RWPE2 (cell line): ENCODE data around the gene VBP1.
A peak's percentile ranks its signal among the peaks of the same experiment; 100 is the strongest.
"Not testable (repeated sequence)": the region's sequence is repeated elsewhere in the genome, so short reads cannot be mapped to it uniquely, and the experiment has no call there.

Source experiments
- ATAC-seq: fragments of 200-7000 bp; cut with Tn5 transposase; 3 replicates; pipeline ENCODE4 v1.9.1; 2021; ENCODE audit warnings: low read depth
- DNase-seq: peaks from one replicate; pipeline ENCODE4 v3.0.0-alpha.2; 2020; ENCODE audit warnings: low spot score
- H3K27ac ChIP-seq: fragments of 450-650 bp; 2 replicates; pipeline ENCODE4 v1.5.1; 2017; ENCODE audit warnings: mild to moderate bottlenecking; ENCODE audit not compliant: poor library complexity, severe bottlenecking
- H3K27me3 ChIP-seq: fragments of 250-450 bp; sonication (Bioruptor Pico); 2 replicates; pipeline ENCODE4 v1.5.1; 2021; ENCODE audit warnings: mild to moderate bottlenecking, moderate library complexity; ENCODE audit not compliant: insufficient read depth, poor library complexity, severe bottlenecking
- H3K36me3 ChIP-seq: fragments of 250-450 bp; sonication (Bioruptor Pico); 2 replicates; pipeline ENCODE4 v1.5.1; 2020; ENCODE audit warnings: low read depth, mild to moderate bottlenecking, moderate library complexity
- H3K4me1 ChIP-seq: fragments of 250-450 bp; sonication (Bioruptor Pico); 2 replicates; pipeline ENCODE4 v1.5.1; 2021; ENCODE audit warnings: mild to moderate bottlenecking, moderate library complexity; ENCODE audit not compliant: insufficient read depth, poor library complexity, severe bottlenecking
- H3K4me3 ChIP-seq: fragments of 250-450 bp; sonication (Bioruptor Pico); 2 replicates; pipeline ENCODE4 v1.5.1; 2021; ENCODE audit warnings: mild to moderate bottlenecking, moderate library complexity; ENCODE audit not compliant: severe bottlenecking
- H3K9me3 ChIP-seq: fragments of 250-450 bp; sonication (Bioruptor Pico); 2 replicates; pipeline ENCODE4 v1.5.1; 2021; ENCODE audit warnings: mild to moderate bottlenecking, moderate library complexity; ENCODE audit not compliant: severe bottlenecking
- CTCF ChIP-seq: fragments of 450-650 bp; IDR thresholded peaks from one replicate; pipeline ENCODE4 v1.5.1; 2017; ENCODE audit warnings: mild to moderate bottlenecking, moderate library complexity; ENCODE audit not compliant: poor library complexity, severe bottlenecking

The VBP1 gene

GRCh38 chrX:155221351-155221750 is 5.1 kb downstream of the VBP1 start:
- DNase-seq: no peak
- Histone ChIP-seq H3K27ac (no peak overlapping the region), H3K9me3 (no peaks in the 10 kb centered on the region), H3K27me3 (no peaks in the 10 kb centered on the region), H3K4me1 (no peaks in the 10 kb centered on the region), H3K36me3 (peaks cover 23% of the 10 kb centered on the region), H3K4me3 (no peak overlapping the region)
- no peak for TF ChIP-seq CTCF
- no peak for ATAC-seq

- not testable (repeated sequence) for H3K4me1 ChIP-seq, H3K27ac ChIP-seq, ATAC-seq, H3K27me3 ChIP-seq, H3K4me3 ChIP-seq, H3K9me3 ChIP-seq, DNase-seq
- peaks cover 39% of the 10 kb centered on the region for H3K36me3 ChIP-seq
These were observed 7.5 kb downstream of the VBP1 start for GRCh38 chrX:155223746-155224145.

DNA sequence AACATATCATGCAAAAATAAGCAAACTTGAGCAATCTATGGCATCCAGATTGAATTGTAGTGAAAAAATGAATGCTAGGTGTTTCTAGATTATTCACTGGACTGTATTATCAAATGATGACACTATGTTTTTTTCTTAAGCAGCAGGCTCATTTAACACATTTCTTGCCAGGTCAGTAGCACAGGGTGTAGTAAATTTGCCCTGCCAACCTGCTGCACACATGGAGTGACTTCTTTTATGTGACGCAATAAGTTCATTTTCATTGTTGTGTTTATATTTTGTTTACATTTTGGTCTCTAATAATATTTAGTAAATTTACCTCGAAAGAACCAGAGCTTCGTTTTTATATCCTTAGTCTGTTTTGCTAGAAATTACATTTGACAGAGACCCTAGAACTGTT is 9.5 kb downstream of the VBP1 start:
- TF ChIP-seq CTCF: no peak
- peaks cover 35% of the 10 kb centered on the region for H3K36me3 ChIP-seq

GRCh38 chrX:155231163-155231562 is 14.9 kb downstream of the VBP1 start:
- no peaks in the 10 kb centered on the region for H3K4me1 ChIP-seq
- TF ChIP-seq CTCF: no peak
- no peak overlapping the region for H3K4me3 ChIP-seq
- no peak overlapping the region for H3K27ac ChIP-seq
- DNase-seq (no peak), ATAC-seq (no peak)
- H3K36me3 ChIP-seq: peaks cover 30% of the 10 kb centered on the region
- no peaks in the 10 kb centered on the region for H3K27me3 ChIP-seq
- no peaks in the 10 kb centered on the region for H3K9me3 ChIP-seq

More for the DNA sequence above, 9.5 kb downstream of the VBP1 start:
- Histone ChIP-seq H3K27me3 (no peaks in the 10 kb centered on the region), H3K4me3 (no peak overlapping the region), H3K4me1 (no peaks in the 10 kb centered on the region), H3K27ac (no peak overlapping the region), H3K9me3 (no peaks in the 10 kb centered on the region)
- ATAC-seq (no peak), DNase-seq (no peak)

DNA sequence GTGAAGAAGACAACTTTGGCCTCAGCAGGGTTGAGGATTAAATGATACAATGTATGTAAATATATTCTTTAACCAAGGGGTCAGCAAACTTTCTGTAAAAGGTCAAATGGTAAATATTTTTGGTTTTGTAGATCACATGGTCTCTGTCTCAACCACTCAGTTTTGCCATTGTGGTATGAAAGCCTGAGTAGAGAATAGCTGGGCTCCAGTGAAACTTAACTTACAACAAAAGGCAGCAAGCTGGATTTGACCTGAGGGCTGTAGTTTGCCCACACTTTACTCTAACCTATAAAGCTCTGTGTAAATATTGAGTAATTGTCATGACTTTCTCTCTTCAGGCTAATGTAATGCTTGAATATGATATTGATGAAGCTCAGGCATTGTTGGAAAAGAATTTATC is 19.6 kb downstream of the VBP1 start:
- ATAC-seq (peak; percentile 58; the same call in 2 of the 3 replicates), DNase-seq (no peak)
- H3K4me1 ChIP-seq: no peaks in the 10 kb centered on the region
- H3K4me3 ChIP-seq: no peak overlapping the region
- H3K36me3 ChIP-seq: peaks cover 32% of the 10 kb centered on the region
- no peak overlapping the region for H3K27ac ChIP-seq
- no peaks in the 10 kb centered on the region for H3K9me3 ChIP-seq
- H3K27me3 ChIP-seq: no peaks in the 10 kb centered on the region
- no peak for TF ChIP-seq CTCF
